Breast epithelium (tissue), 4 donors: ENCODE measurements around the gene PLTP. TPM values are rescaled to one million over a fixed set of nuclear protein-coding genes. Genes with fewer than 3 reads are reported as not detected.

ENCODE experiments used
- DNase-seq, 2 donors: peaks; one replicate each; pipeline ENCODE4 v3.0.0-alpha.2; 2019; ENCODE audit warnings: low spot score in 2 of 2
- H3K27ac ChIP-seq, 2 donors: fragments of 200-600 bp; sonication (generic) in 1 of 2; one replicate each; pipeline ENCODE4 v1.5.1; 2016 to 2019; ENCODE audit warnings: mild to moderate bottlenecking in 1 of 2
- H3K27me3 ChIP-seq, 2 donors: fragments of 200-600 bp; sonication (generic) in 1 of 2; one replicate each; pipeline versions ENCODE4 v1.5.1 to v1.6.0; 2017 to 2019; ENCODE audit warnings: control low read depth in 1 of 2, mild to moderate bottlenecking in 1 of 2
- H3K36me3 ChIP-seq: fragments of 200-600 bp; one replicate; pipeline ENCODE4 v1.5.1; 2019
- H3K4me1 ChIP-seq, 2 donors: fragments of 200-600 bp; sonication (generic); one replicate each; pipeline ENCODE4 v1.5.1; 2016 to 2019; ENCODE audit warnings: control low read depth in 1 of 2
- H3K4me3 ChIP-seq, 3 donors: fragments of 200-600 bp; sonication (generic); 1 replicate in 2 of 3; 2 replicates in 1 of 3; pipeline ENCODE4 v1.5.1; 2016 to 2019; ENCODE audit warnings: mild to moderate bottlenecking in 3 of 3, moderate library complexity in 2 of 3
- H3K9me3 ChIP-seq, 2 donors: fragments of 200-600 bp; sonication (generic) in 1 of 2; one replicate each; pipeline ENCODE4 v1.5.1; 2016 to 2019; ENCODE audit warnings: control low read depth in 1 of 2
- CTCF ChIP-seq, 3 donors: fragments of 450-650 bp; IDR thresholded peaks; one replicate each; pipeline ENCODE4 v1.5.1; 2016 to 2017; ENCODE audit warnings: antibody characterized with exemption in 3 of 3, mild to moderate bottlenecking in 3 of 3, moderate library complexity in 3 of 3
- POLR2A ChIP-seq: fragments of 450-650 bp; IDR thresholded peaks from one replicate; pipeline ENCODE4 v1.6.1; 2016; ENCODE audit warnings: antibody characterized with exemption, mild to moderate bottlenecking, moderate library complexity
- POLR2AphosphoS5 ChIP-seq, 3 donors: sonication (generic); formaldehyde crosslinking; IDR thresholded peaks; one replicate each; pipeline ENCODE4 v1.6.1; 2017; ENCODE audit warnings: antibody characterized with exemption in 3 of 3
- intact Hi-C: fragments of 100-400 bp; cut with DNase I; formaldehyde crosslinking; loops from one replicate; pipeline ENCODE4 v1.15.1; 2023; ENCODE audit warnings: low total_unique reads
- total RNA-seq, 3 donors: library from RNA; depleted of rRNA; stranded (reverse); fragments of >200 nt; gene quantifications; one replicate each; pipeline ENCODE4 v1.1.0, GENCODE V29; 2016

Gene PLTP
- total RNA-seq, 3 donors from 2014 or later = 78.3 to 405 (median 100.0) TPM

DNA sequence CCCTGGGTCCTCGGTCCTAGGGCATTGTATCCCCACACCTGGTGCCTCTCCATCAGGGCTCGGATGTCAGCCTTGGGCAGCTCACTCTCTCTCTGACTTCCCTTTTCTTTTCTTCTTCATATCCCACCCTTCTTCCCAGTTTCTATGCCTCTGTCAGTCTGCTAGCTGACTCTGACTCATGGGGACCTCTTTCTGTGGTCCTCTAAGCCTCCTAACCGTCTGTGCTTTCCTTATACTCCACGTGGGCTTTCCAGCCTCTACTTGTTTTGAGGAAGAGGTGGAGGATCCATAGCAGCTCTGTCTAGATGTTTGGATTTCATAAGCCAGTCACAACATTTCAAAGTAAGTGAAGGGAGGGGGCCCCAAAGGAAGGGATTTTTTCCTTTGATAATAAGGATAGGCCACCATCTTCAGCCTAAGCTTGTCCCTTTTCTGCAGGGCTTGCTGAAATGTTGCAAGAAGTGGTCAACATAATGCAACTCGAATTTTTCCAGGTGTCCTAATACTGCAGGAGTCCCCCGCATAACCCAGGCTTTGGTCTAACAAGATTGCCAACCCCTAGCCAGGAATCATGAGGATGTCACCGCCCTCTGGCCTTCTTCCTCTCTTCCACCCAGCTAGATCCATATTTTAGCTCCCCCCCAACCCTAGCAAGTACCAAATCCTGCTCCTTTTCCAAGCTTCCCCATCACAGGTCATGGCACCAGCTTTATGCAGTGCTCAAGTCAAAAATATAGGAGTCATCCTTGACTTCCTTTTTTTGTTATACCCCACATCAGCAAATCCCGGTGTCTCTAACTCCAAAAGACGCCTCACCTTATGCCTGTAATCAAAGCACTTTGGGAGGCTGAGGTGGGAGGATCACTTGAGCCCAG lies 8.7 kb upstream of the PLTP start:
- Histone ChIP-seq H3K4me3 (no peak overlapping the region), H3K36me3 (no peaks in the 10 kb centered on the region), H3K27ac (peak overlapping the region; percentile 73 to 87), H3K9me3 (no peaks in the 10 kb centered on the region), H3K4me1 (peaks cover 0 to 7% of the 10 kb centered on the region in 2 donors), H3K27me3 (no peaks in the 10 kb centered on the region)
- no peak for DNase-seq
- TF ChIP-seq CTCF (IDR thresholded peaks at IDR 0.05) = no peak
- no peak for TF ChIP-seq POLR2AphosphoS5 (IDR thresholded peaks at IDR 0.05)
- TF ChIP-seq POLR2A = no peak
- intact Hi-C loops = no loop called here

DNA sequence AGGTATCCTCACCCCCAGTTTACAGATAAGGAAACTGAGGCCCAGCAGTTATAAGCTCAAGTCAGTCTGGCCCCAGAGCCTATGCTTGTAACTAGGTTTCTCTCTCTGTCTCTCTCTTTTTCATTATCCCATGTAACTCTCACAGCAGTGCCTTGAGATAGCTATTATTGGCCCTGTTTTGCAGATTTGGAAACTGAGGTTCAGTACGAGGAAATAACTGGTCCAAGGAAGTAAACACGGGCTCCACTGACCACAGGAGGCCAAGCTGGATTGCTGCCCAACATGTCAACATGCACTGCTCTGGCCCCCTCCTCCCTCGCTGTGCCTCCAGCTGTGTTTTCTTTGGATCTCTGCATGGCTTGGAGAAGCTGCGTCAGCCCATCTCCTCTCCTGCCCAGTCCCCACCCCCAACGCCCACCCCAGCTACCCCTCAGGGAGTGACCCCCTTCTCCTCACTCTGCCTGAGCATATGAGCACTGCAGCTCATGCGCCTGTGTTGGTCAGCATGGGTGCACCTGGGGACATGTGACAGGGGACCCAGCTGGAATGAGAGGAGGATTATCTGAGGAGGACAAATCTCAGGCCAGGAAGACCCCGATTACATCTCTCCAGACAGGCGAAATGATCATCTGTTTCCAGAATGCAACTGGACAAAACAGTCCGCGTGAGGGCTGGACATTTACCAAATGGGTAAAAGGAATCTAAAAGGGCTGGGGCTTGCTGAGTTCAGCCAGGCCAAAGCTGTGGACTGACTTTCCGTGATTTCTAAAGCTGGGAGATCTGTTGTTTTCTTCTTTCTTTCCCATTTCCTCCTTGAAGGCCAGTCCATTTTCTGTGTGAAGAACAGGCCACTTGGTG lies 7.8 kb upstream of the PLTP start:
- H3K36me3 ChIP-seq = no peaks in the 10 kb centered on the region
- H3K9me3 ChIP-seq = no peaks in the 10 kb centered on the region
- TF ChIP-seq CTCF (IDR thresholded peaks at IDR 0.05) (no peak), POLR2AphosphoS5 (IDR thresholded peaks at IDR 0.05) (no peak), POLR2A (no peak)
- H3K4me3 ChIP-seq = peak overlapping the region in 1 of 3 donors; percentile 5
- no peaks in the 10 kb centered on the region for H3K27me3 ChIP-seq
- peaks cover 0 to 7% of the 10 kb centered on the region in 2 donors for H3K4me1 ChIP-seq
- H3K27ac ChIP-seq = peak overlapping the region; percentile 73 to 87
- intact Hi-C loops = no loop called here
- peak in 1 of 2 donors; percentile 42 for DNase-seq

DNA sequence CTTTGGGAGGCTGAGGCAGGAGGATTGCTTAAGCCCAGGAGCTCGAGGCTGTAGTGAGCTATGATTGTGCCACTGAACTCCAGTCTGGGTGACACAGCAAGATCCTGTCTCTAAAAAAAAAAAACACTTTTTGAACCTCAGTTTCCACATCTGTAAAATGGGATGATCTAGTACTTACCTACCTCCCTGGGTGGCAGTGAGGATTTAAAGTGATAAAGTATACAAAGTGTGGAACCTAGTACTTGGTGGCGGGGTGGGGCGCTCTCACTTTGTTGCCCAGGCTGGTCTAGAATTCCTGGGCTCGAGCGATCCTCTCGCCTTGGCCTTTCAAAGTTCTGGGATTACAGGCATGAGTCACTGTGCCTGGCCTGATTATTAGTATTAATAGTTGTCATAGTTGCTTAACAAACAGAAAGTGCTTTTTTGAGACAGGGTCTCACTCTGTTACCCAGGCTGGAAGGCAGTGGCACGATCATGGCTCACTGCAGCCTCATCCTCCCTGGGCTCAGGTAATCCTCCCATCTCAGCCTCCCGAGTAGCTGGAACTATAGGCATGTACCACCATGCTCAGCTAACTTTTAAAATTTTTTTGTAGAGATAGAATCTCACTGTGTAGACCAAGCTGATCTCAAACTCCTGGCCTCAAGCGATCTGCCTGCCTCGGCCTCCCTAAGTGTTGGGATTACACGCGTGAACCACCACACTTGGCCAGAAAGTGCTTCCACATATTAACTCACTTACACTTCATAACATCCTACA lies 7.0 kb upstream of the PLTP start:
- intact Hi-C loops = no loop called here
- H3K36me3 ChIP-seq = no peaks in the 10 kb centered on the region
- H3K4me1 ChIP-seq = peaks cover 0 to 6% of the 10 kb centered on the region in 2 donors
- H3K4me3 ChIP-seq = no peak overlapping the region
- DNase-seq = no peak
- no peaks in the 10 kb centered on the region for H3K27me3 ChIP-seq
- TF ChIP-seq POLR2AphosphoS5 (IDR thresholded peaks at IDR 0.05) (no peak), CTCF (IDR thresholded peaks at IDR 0.05) (no peak), POLR2A (no peak)
- peak overlapping the region; percentile 73 to 87 for H3K27ac ChIP-seq
- no peaks in the 10 kb centered on the region for H3K9me3 ChIP-seq

DNA sequence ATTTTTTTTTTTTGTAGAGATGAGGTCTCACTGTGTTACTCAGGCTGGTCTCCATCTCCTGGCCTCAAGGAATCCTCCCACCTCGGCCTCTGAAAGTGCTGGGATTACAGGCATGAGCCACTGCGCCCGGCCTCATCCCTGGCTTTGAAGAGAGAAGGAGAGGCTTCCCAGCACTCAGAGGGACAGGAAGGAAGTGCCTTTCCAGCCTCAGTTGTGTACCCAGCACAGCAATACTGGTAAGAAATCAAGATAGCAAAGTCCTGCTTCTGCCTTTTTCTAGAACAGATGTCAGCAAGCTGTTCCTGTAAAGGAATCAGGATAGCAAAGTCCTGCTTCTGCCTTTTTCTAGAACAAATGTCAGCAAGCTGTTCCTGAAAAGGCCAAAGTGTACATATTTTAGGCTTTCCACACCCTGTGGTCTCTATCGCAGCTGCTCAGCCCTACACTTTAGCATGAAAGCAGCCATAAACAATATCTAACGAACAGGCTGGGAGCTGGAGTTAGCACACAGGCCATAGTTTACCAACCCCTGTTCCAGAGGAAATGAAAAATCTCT lies 6.3 kb upstream of the PLTP start:
- Histone ChIP-seq H3K27ac (peak overlapping the region; percentile 73 to 87), H3K4me1 (peaks cover 0 to 4% of the 10 kb centered on the region in 2 donors), H3K27me3 (no peaks in the 10 kb centered on the region), H3K4me3 (no peak overlapping the region), H3K9me3 (no peaks in the 10 kb centered on the region), H3K36me3 (no peaks in the 10 kb centered on the region)
- TF ChIP-seq POLR2A (no peak), POLR2AphosphoS5 (IDR thresholded peaks at IDR 0.05) (no peak), CTCF (IDR thresholded peaks at IDR 0.05) (no peak)
- intact Hi-C loops = no loop called here
- DNase-seq = no peak
